HCT116 (cell line): ENCODE data around the gene SLX9. TPM values are rescaled to one million over a fixed set of nuclear protein-coding genes. Genes with fewer than 3 reads are reported as not detected.

Source experiments
- ATAC-seq: fragments of 200-7000 bp; cut with Tn5 transposase; 2 replicates; pipeline ENCODE4 v1.9.1; 2020; ENCODE audit warnings: mild to moderate bottlenecking, moderate library complexity
- BruUV-seq: library from RNA; stranded (reverse); fragments of 400-500 nt; replicated peaks from 2 replicates; lab custom pipeline; 2021; lab: Mats Ljungman, UMichigan
- CTCF ChIA-PET: fragments of 300-600 bp; sonication (Branson Sonifier 250); formaldehyde crosslinking; loops from one replicate; lab custom pipeline; 2021; ENCODE audit warnings: antibody characterized with exemption; lab: Charles Lee
- POLR2A ChIA-PET: fragments of 300-600, 350-600 bp; sonication (Branson Sonifier 250); formaldehyde crosslinking; loops from one replicate; lab custom pipeline; 2021; ENCODE audit warnings: antibody characterized with exemption; lab: Charles Lee
- RAD21 ChIA-PET, 2 experiments: fragments of 300-600 bp; sonication (Branson Sonifier 250); formaldehyde crosslinking; loops; one replicate each; lab custom pipeline; 2023; ENCODE audit warnings: low total read pairs in 2 of 2; ENCODE audit not compliant: uncharacterized antibody in 2 of 2, unreplicated experiment in 2 of 2, low non-redundant PET in 1 of 2; lab: Charles Lee
- DNase-seq: peaks from one replicate; pipeline ENCODE4 v3.0.0-alpha.2; 2010; ENCODE audit warnings: low read depth, low spot score
- H2AFZ ChIP-seq: fragments of 200-600 bp; shearing (Covaris generic), sonication (generic); 2 replicates; pipeline ENCODE4 v1.6.1; 2017; ENCODE audit warnings: low read depth, mixed run types, mixed read lengths, antibody characterized with exemption, low read length; ENCODE audit not compliant: poor library complexity, severe bottlenecking
- H3K27ac ChIP-seq: 2 replicates; pipeline ENCODE4 v1.5.1; 2012; ENCODE audit warnings: low read depth, low read length
- H3K27me3 ChIP-seq: fragments of 200-600 bp; sonication (generic); 2 replicates; pipeline ENCODE4 v1.6.1; 2016; ENCODE audit warnings: mixed run types, low read length, mixed read lengths; ENCODE audit not compliant: insufficient read depth
- H3K36me3 ChIP-seq, 2 experiments: fragments of 200-500 bp in 1 of 2; fragments of 200-600 bp in 1 of 2; sonication (Bioruptor generic) in 1 of 2; sonication (generic) in 1 of 2; 2 replicates each; pipeline versions ENCODE4 v1.5.1 to v1.6.1; 2014 to 2016; ENCODE audit warnings: low read length in 2 of 2, inconsistent platforms in 1 of 2, mixed read lengths in 1 of 2, mixed run types in 1 of 2; ENCODE audit not compliant: insufficient read depth in 2 of 2, control insufficient read depth in 1 of 2
- H3K4me1 ChIP-seq, 2 experiments: fragments of 200-600 bp in 1 of 2; sonication (generic) in 1 of 2; 2 replicates each; pipeline versions ENCODE4 v1.5.1 to v1.6.1; 2012 to 2017; ENCODE audit warnings: low read length in 2 of 2, inconsistent platforms in 1 of 2, mild to moderate bottlenecking in 1 of 2, mixed read lengths in 1 of 2, mixed run types in 1 of 2, moderate library complexity in 1 of 2; ENCODE audit not compliant: insufficient read depth in 2 of 2, control insufficient read depth in 1 of 2
- H3K4me2 ChIP-seq: fragments of 200-600 bp; sonication (generic); 2 replicates; pipeline ENCODE4 v1.6.1; 2017; ENCODE audit warnings: mixed run types, low read length, mixed read lengths
- H3K4me3 ChIP-seq, 2 experiments: fragments of 200-600 bp in 1 of 2; sonication (generic) in 1 of 2; replicated peaks in 1 of 2; 2 replicates each; pipeline ENCODE4 v1.5.1; 2011 to 2016; ENCODE audit warnings: low read length in 2 of 2, control low read depth in 1 of 2, low read depth in 1 of 2, mild to moderate bottlenecking in 1 of 2, mixed read lengths in 1 of 2, mixed run types in 1 of 2
- H3K79me2 ChIP-seq: fragments of 200-600 bp; sonication (generic); 2 replicates; pipeline ENCODE4 v1.6.1; 2017; ENCODE audit warnings: mild to moderate bottlenecking, mixed run types, low read length, moderate library complexity, mixed read lengths; ENCODE audit not compliant: insufficient read depth
- H3K9ac ChIP-seq: fragments of 200-600 bp; sonication (generic); 2 replicates; pipeline ENCODE4 v1.6.1; 2016; ENCODE audit warnings: low read length, mixed read lengths
- H3K9me2 ChIP-seq: fragments of 200-600 bp; sonication (generic), shearing (Covaris generic); 2 replicates; pipeline ENCODE4 v1.6.1; 2017; ENCODE audit warnings: mixed run types, mild to moderate bottlenecking, moderate library complexity; ENCODE audit not compliant: insufficient read depth
- H3K9me3 ChIP-seq, 2 experiments: fragments of 200-500 bp in 1 of 2; fragments of 200-600 bp in 1 of 2; sonication (Bioruptor generic) in 1 of 2; sonication (generic) in 1 of 2; 2 replicates each; pipeline ENCODE4 v1.6.1; 2014 to 2017; ENCODE audit warnings: low read length in 2 of 2, mixed read lengths in 2 of 2, inconsistent platforms in 1 of 2, low read depth in 1 of 2, mild to moderate bottlenecking in 1 of 2, mixed run types in 1 of 2, moderate library complexity in 1 of 2; ENCODE audit not compliant: control insufficient read depth in 1 of 2, insufficient read depth in 1 of 2
- H4K20me1 ChIP-seq: fragments of 200-600 bp; sonication (generic), shearing (Covaris generic); 2 replicates; pipeline ENCODE4 v1.6.1; 2017; ENCODE audit warnings: mixed run types, mild to moderate bottlenecking, moderate library complexity; ENCODE audit not compliant: insufficient read depth
- ATF3 ChIP-seq: IDR thresholded peaks from 2 replicates; pipeline ENCODE4 v1.6.1; 2012
- EGR1 ChIP-seq: IDR thresholded peaks from 2 replicates; pipeline ENCODE4 v1.6.1; 2012; ENCODE audit warnings: low read depth
- EZH2 ChIP-seq: fragments of 200-600 bp; sonication (generic); IDR thresholded peaks from 2 replicates; pipeline ENCODE4 v1.6.1; 2017; ENCODE audit warnings: antibody characterized with exemption, mixed run types
- EZH2phosphoT487 ChIP-seq: fragments of 200-600 bp; IDR thresholded peaks from 2 replicates; pipeline ENCODE4 v1.6.1; 2018; ENCODE audit warnings: antibody characterized with exemption, borderline replicate concordance
- FOSL1 ChIP-seq: IDR thresholded peaks from 2 replicates; pipeline ENCODE4 v1.6.1; 2012; ENCODE audit warnings: low read depth
- JUND ChIP-seq: IDR thresholded peaks from 2 replicates; pipeline ENCODE4 v1.6.1; 2012
- MAX ChIP-seq: IDR thresholded peaks from 2 replicates; pipeline ENCODE4 v1.6.1; 2012
- RAD21 ChIP-seq: IDR thresholded peaks from 2 replicates; pipeline ENCODE4 v1.6.1; 2012; ENCODE audit warnings: low read depth, mild to moderate bottlenecking
- SIN3A ChIP-seq: IDR thresholded peaks from 2 replicates; pipeline ENCODE4 v1.6.1; 2012; ENCODE audit warnings: low read depth
- SP1 ChIP-seq: IDR thresholded peaks from 2 replicates; pipeline ENCODE4 v1.6.1; 2012; ENCODE audit warnings: low read depth
- SRF ChIP-seq: IDR thresholded peaks from 2 replicates; pipeline ENCODE4 v1.6.1; 2012; ENCODE audit warnings: low read depth
- TCF7L2 ChIP-seq: IDR thresholded peaks from 2 replicates; pipeline ENCODE4 v1.7.0; 2011; ENCODE audit warnings: borderline replicate concordance, inconsistent platforms; ENCODE audit not compliant: insufficient read depth, insufficient read length; ENCODE audit errors: extremely low read depth
- YY1 ChIP-seq: IDR thresholded peaks from 2 replicates; pipeline ENCODE4 v1.6.1; 2011; ENCODE audit warnings: low read length, low read depth, moderate library complexity, mild to moderate bottlenecking; ENCODE audit not compliant: insufficient replicate concordance; ENCODE audit errors: extremely low read depth
- ZFX ChIP-seq: fragments of 450-650 bp; IDR thresholded peaks from 2 replicates; pipeline ENCODE4 v1.6.1; 2017
- ZNF274 ChIP-seq: fragments of 200-500 bp; sonication (Bioruptor generic); IDR thresholded peaks from 2 replicates; pipeline ENCODE4 v1.6.1; 2014; ENCODE audit warnings: mild to moderate bottlenecking, low read depth, low read length, inconsistent platforms
- intact Hi-C: fragments of 100-400 bp; cut with micrococcal nuclease; formaldehyde crosslinking; loops from 2 replicates; pipeline ENCODE4 v1.10.0; 2022
- total RNA-seq: library from RNA; stranded (reverse); gene quantifications from one replicate; pipeline ENCODE4 v1.2.1, GENCODE V29; 2021; ENCODE audit not compliant: unreplicated experiment
- TF ChIP-seq, protein P1 (sequence below), 3 experiments: fragments of 200-600 bp in 1 of 3; sonication (generic) in 1 of 3; IDR thresholded peaks in 2 of 3; conservative IDR thresholded peaks in 1 of 3; 2 replicates each; pipeline ENCODE4 v1.5.1; 2012 to 2017; ENCODE audit warnings: low read depth in 2 of 3, low read length in 2 of 3, antibody characterized with exemption in 1 of 3, borderline replicate concordance in 1 of 3, control low read depth in 1 of 3, mild to moderate bottlenecking in 1 of 3, mixed read lengths in 1 of 3, mixed run types in 1 of 3, moderate library complexity in 1 of 3; ENCODE audit not compliant: insufficient read depth in 1 of 3
- TF ChIP-seq, protein P2 (sequence below): IDR thresholded peaks from 2 replicates; pipeline ENCODE4 v1.6.1; 2011; ENCODE audit warnings: mild to moderate bottlenecking, low read length, moderate library complexity; ENCODE audit not compliant: insufficient replicate concordance; ENCODE audit errors: extremely low read depth

The SLX9 gene
- total RNA-seq, 1 experiment from 2014 or later = 61.9 TPM

GRCh38 chr21:44904141-44904923, 35.5 kb upstream of the SLX9 start:
- Histone ChIP-seq H3K4me1 (no peaks in the 10 kb centered on the region), H3K27ac (no peak overlapping the region), H3K4me3 (no peak overlapping the region), H3K9me3 (peaks cover 0 to 4% of the 10 kb centered on the region in 2 experiments; a peak in 1 of 4 replicates), H3K27me3 (peaks cover 16% of the 10 kb centered on the region; the same call in 1 of the 2 replicates), H3K9ac (no peak overlapping the region), H2AFZ (no peak overlapping the region), H3K4me2 (no peak overlapping the region), H3K9me2 (no peaks in the 10 kb centered on the region), H3K36me3 (no peaks in the 10 kb centered on the region), H3K79me2 (no peaks in the 10 kb centered on the region), H4K20me1 (no peaks in the 10 kb centered on the region)
- POLR2A ChIA-PET = no interaction called here
- DNase-seq (no peak), ATAC-seq (no peak)
- intact Hi-C loops = no loop called here
- CTCF ChIA-PET = no interaction called here
- TF ChIP-seq EZH2phosphoT487 (no peak), MAX (no peak), SIN3A (no peak), JUND (no peak), ZFX (no peak), SRF (no peak), ATF3 (no peak), SP1 (no peak), YY1 (no peak), ZNF274 (no peak), EGR1 (no peak), TCF7L2 (no peak), RAD21 (no peak), FOSL1 (no peak), EZH2 (no peak)
- TF ChIP-seq, protein P1, sequence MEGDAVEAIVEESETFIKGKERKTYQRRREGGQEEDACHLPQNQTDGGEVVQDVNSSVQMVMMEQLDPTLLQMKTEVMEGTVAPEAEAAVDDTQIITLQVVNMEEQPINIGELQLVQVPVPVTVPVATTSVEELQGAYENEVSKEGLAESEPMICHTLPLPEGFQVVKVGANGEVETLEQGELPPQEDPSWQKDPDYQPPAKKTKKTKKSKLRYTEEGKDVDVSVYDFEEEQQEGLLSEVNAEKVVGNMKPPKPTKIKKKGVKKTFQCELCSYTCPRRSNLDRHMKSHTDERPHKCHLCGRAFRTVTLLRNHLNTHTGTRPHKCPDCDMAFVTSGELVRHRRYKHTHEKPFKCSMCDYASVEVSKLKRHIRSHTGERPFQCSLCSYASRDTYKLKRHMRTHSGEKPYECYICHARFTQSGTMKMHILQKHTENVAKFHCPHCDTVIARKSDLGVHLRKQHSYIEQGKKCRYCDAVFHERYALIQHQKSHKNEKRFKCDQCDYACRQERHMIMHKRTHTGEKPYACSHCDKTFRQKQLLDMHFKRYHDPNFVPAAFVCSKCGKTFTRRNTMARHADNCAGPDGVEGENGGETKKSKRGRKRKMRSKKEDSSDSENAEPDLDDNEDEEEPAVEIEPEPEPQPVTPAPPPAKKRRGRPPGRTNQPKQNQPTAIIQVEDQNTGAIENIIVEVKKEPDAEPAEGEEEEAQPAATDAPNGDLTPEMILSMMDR (IDR thresholded peaks at IDR 0.05 in 2 of 3, conservative IDR thresholded peaks at IDR 0.05 in 1 of 3; ENCODE audit: borderline replicate concordance in 1 of 3, insufficient read depth in 1 of 3, low read depth in 2 of 3, low read length in 2 of 3) = no peak
- TF ChIP-seq, protein P2, sequence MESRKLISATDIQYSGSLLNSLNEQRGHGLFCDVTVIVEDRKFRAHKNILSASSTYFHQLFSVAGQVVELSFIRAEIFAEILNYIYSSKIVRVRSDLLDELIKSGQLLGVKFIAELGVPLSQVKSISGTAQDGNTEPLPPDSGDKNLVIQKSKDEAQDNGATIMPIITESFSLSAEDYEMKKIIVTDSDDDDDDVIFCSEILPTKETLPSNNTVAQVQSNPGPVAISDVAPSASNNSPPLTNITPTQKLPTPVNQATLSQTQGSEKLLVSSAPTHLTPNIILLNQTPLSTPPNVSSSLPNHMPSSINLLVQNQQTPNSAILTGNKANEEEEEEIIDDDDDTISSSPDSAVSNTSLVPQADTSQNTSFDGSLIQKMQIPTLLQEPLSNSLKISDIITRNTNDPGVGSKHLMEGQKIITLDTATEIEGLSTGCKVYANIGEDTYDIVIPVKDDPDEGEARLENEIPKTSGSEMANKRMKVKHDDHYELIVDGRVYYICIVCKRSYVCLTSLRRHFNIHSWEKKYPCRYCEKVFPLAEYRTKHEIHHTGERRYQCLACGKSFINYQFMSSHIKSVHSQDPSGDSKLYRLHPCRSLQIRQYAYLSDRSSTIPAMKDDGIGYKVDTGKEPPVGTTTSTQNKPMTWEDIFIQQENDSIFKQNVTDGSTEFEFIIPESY = no peak
- no TSS peak for BruUV-seq
- RAD21 ChIA-PET = no interaction called here
